Duodenal mucosa (tissue), 2 donors: Measurements from ENCODE around the gene WDFY4.

Experiments used
- H3K27ac ChIP-seq: one replicate; pipeline ENCODE4 v1.7.0; 2013; ENCODE audit warnings: low read depth, low read length
- H3K27me3 ChIP-seq, 2 donors: one replicate each; pipeline ENCODE4 v1.7.0; 2013; ENCODE audit warnings: low read length in 2 of 2, control low read depth in 1 of 2; ENCODE audit not compliant: insufficient read depth in 2 of 2, control insufficient read depth in 1 of 2
- H3K36me3 ChIP-seq, 2 donors: one replicate each; pipeline ENCODE4 v1.7.0; 2013; ENCODE audit warnings: low read length in 2 of 2, control low read depth in 1 of 2; ENCODE audit not compliant: insufficient read depth in 2 of 2, control insufficient read depth in 1 of 2
- H3K4me1 ChIP-seq, 2 donors: one replicate each; pipeline ENCODE4 v1.7.0; 2013; ENCODE audit warnings: low read length in 2 of 2, control low read depth in 1 of 2; ENCODE audit not compliant: insufficient read depth in 2 of 2, control insufficient read depth in 1 of 2
- H3K4me3 ChIP-seq, 2 donors: one replicate each; pipeline ENCODE4 v1.7.0; 2013; ENCODE audit warnings: low read length in 2 of 2, low read depth in 1 of 2
- H3K9ac ChIP-seq, 2 donors: one replicate each; pipeline ENCODE4 v1.7.0; 2013; ENCODE audit warnings: low read length in 2 of 2, low read depth in 1 of 2
- H3K9me3 ChIP-seq, 2 donors: one replicate each; pipeline ENCODE4 v1.7.0; 2013; ENCODE audit warnings: low read length in 2 of 2, control low read depth in 1 of 2; ENCODE audit not compliant: control insufficient read depth in 1 of 2

WDFY4 gene

DNA sequence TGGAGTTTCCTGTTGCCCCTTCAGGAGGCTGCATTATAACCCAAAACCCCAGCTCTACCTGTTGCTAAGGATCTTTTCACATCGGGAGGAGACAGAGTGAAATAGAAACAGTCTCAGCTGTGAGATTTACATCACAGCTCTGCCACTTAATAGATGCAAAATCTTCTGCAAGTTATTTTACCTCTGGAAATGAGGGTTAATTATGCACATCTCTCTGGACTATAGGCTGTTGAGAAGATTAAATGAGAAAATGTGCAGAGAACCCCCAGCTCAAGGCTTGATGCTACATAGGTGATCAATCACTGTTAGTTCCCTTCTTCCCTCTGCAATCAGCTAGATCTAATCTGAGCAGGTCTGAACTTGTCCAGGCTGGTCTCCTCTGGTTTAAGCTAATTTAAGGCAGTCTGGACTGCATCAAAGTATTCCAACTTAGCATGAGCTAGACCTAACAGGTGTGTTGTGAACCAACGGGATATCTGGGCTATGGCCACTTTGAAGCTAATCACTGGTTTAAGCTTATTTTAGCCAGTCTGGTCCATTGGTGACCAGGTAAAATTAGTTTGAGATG, 263.9 kb downstream of the WDFY4 start:
- H3K9ac ChIP-seq = no peak overlapping the region
- no peak overlapping the region for H3K27ac ChIP-seq
- H3K4me1 ChIP-seq = peaks cover 0 to 8% of the 10 kb centered on the region in 2 donors
- no peaks in the 10 kb centered on the region for H3K27me3 ChIP-seq
- H3K9me3 ChIP-seq = no peaks in the 10 kb centered on the region
- H3K36me3 ChIP-seq = no peaks in the 10 kb centered on the region
- H3K4me3 ChIP-seq = no peak overlapping the region

GRCh38 chr10:48951707-48952106, 267.0 kb downstream of the WDFY4 start:
- Histone ChIP-seq H3K4me3 (no peak overlapping the region), H3K27ac (no peak overlapping the region), H3K36me3 (no peaks in the 10 kb centered on the region), H3K27me3 (no peaks in the 10 kb centered on the region), H3K9ac (no peak overlapping the region), H3K9me3 (no peaks in the 10 kb centered on the region), H3K4me1 (no peaks in the 10 kb centered on the region)

- Histone ChIP-seq H3K36me3 (no peaks in the 10 kb centered on the region), H3K4me1 (no peaks in the 10 kb centered on the region), H3K27me3 (no peaks in the 10 kb centered on the region), H3K9ac (no peak overlapping the region), H3K4me3 (no peak overlapping the region), H3K9me3 (no peaks in the 10 kb centered on the region), H3K27ac (no peak overlapping the region)
These were observed 272.9 kb downstream of the WDFY4 start for GRCh38 chr10:48957361-48958151.

GRCh38 chr10:48958598-48959190, 274.0 kb downstream of the WDFY4 start:
- no peaks in the 10 kb centered on the region for H3K36me3 ChIP-seq
- no peak overlapping the region for H3K27ac ChIP-seq

DNA sequence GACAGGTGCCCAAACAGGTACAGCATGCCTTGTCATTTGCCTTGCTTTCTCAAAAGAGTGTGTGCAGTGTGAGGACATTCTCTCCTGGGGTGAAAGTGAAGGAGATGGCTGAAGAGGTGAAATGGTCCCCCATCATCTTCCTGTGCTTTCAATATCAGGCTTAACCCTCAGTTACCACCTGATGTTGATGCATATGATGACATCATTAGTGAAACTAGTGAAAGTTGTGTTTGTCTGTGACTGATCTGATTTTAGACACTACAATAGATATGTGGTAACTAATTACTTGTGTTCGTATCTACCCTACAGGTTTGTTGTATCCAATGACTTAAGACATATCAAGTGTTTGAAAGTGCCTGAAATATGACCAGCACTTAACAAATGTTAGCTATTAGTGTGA, 279.4 kb downstream of the WDFY4 start:
- no peak overlapping the region for H3K4me3 ChIP-seq
- no peaks in the 10 kb centered on the region for H3K4me1 ChIP-seq

More at GRCh38 chr10:48958598-48959190, 274.0 kb downstream of the WDFY4 start:
- no peak overlapping the region for H3K9ac ChIP-seq
- no peaks in the 10 kb centered on the region for H3K27me3 ChIP-seq
- H3K4me3 ChIP-seq = no peak overlapping the region
- H3K4me1 ChIP-seq = no peaks in the 10 kb centered on the region
- H3K9me3 ChIP-seq = no peaks in the 10 kb centered on the region

DNA sequence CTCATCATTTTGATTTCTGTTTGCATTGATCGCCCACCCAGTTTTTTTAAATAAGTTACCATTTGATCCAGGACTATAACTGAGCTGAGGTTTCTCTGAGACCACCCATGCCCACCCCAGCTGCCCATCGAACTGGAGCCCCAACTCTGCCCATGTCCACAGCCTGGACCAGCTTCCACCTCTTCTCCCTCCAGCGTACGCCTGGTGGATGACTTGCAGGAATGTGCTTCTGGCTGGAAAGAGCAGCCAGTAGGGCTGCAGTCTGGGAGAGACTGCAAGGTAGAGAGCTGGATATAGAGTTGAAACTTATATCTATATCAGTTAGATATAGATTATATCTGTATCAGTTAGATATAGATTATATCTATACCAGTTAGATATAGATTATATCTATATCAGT, 280.8 kb downstream of the WDFY4 start:
- H3K36me3 ChIP-seq = no peaks in the 10 kb centered on the region
- no peaks in the 10 kb centered on the region for H3K9me3 ChIP-seq
- no peak overlapping the region for H3K9ac ChIP-seq
- no peaks in the 10 kb centered on the region for H3K27me3 ChIP-seq
- no peaks in the 10 kb centered on the region for H3K4me1 ChIP-seq
- no peak overlapping the region for H3K27ac ChIP-seq
- no peak overlapping the region for H3K4me3 ChIP-seq

More for the DNA sequence above, 279.4 kb downstream of the WDFY4 start:
- Histone ChIP-seq H3K9me3 (no peaks in the 10 kb centered on the region), H3K27me3 (no peaks in the 10 kb centered on the region), H3K36me3 (no peaks in the 10 kb centered on the region), H3K27ac (no peak overlapping the region), H3K9ac (no peak overlapping the region)

DNA sequence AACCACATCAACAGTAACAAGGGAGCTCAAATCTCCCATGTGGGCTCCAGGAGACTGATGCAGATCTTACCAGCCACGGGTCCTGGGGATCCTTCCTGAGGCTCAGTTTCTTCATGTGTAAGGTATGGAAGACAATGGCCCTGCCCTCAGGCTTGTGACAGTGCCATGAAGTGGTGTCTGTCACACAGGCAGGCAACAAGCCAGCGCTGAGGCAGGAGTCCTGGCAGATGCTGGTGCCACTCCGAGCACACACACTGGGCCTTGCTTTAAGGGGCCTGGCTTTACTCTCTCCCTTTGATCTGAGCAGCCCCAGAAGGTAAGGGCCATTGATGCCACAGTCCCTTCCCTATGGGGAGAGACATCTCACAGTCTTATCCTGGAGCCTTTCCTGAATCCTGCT, 283.4 kb downstream of the WDFY4 start:
- no peak overlapping the region for H3K27ac ChIP-seq
- H3K9me3 ChIP-seq = no peaks in the 10 kb centered on the region
- no peak overlapping the region for H3K4me3 ChIP-seq
- no peaks in the 10 kb centered on the region for H3K36me3 ChIP-seq
- no peaks in the 10 kb centered on the region for H3K4me1 ChIP-seq
- no peak overlapping the region for H3K9ac ChIP-seq
- no peaks in the 10 kb centered on the region for H3K27me3 ChIP-seq

DNA sequence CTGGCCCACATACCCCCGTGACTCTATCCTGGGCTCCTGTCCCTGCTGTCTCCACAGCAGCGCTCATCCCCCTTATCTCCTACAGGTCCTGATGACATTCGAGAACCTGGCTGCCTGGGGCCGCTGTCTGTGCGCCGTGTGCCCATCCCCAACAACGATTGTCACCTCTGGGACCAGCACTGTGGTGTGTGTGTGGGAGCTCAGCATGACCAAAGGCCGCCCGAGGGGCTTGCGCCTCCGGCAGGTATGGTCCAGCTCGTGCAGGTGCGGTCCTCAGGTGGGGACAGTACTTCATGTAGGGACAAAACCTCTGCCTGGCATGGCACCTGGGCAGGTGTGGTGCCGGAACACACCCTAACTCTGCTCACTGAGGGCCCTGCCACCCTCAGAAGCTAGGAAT, 285.4 kb downstream of the WDFY4 start:
- Histone ChIP-seq H3K4me1 (no peaks in the 10 kb centered on the region), H3K9me3 (no peaks in the 10 kb centered on the region), H3K27ac (no peak overlapping the region), H3K9ac (no peak overlapping the region), H3K4me3 (no peak overlapping the region), H3K27me3 (no peaks in the 10 kb centered on the region), H3K36me3 (no peaks in the 10 kb centered on the region)

DNA sequence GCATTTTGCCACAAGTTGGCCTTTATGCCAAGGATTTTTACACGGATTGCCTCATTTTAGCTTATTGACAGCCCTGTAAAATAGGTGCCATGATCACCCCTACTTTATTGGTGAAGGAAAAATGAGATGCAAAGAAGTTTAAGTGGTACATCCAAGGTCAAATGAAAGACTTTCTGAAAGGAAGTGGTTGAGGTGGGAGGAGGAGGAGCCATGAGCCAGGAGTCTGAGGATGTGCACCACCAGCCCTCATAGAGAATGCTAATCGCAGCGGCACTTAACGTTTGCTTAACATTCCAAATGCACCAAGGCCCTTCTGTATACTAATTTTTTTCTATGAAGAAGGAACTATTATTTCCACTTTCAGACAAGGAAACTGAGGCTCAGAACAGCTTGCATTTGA, 286.0 kb downstream of the WDFY4 start:
- no peak overlapping the region for H3K4me3 ChIP-seq
- no peaks in the 10 kb centered on the region for H3K4me1 ChIP-seq
- H3K27me3 ChIP-seq = no peaks in the 10 kb centered on the region
- no peak overlapping the region for H3K9ac ChIP-seq
- no peaks in the 10 kb centered on the region for H3K9me3 ChIP-seq
- no peak overlapping the region for H3K27ac ChIP-seq
- H3K36me3 ChIP-seq = no peaks in the 10 kb centered on the region

GRCh38 chr10:48973065-48973464, 288.4 kb downstream of the WDFY4 start:
- Histone ChIP-seq H3K9me3 (no peaks in the 10 kb centered on the region), H3K4me3 (no peak overlapping the region)

More at GRCh38 chr10:48973065-48973464, 288.4 kb downstream of the WDFY4 start:
- H3K27ac ChIP-seq = no peak overlapping the region
- no peaks in the 10 kb centered on the region for H3K4me1 ChIP-seq
- H3K36me3 ChIP-seq = no peaks in the 10 kb centered on the region
- no peak overlapping the region for H3K9ac ChIP-seq
- H3K27me3 ChIP-seq = no peaks in the 10 kb centered on the region
